Measurements from ENCODE around the gene ATXN1L.
A peak's percentile ranks its signal among the peaks of the same experiment; 100 is the strongest.
"Not testable (repeated sequence)": the region's sequence is repeated elsewhere in the genome, so short reads cannot be mapped to it uniquely, and the experiment has no call there.

ATXN1L gene, protein sequence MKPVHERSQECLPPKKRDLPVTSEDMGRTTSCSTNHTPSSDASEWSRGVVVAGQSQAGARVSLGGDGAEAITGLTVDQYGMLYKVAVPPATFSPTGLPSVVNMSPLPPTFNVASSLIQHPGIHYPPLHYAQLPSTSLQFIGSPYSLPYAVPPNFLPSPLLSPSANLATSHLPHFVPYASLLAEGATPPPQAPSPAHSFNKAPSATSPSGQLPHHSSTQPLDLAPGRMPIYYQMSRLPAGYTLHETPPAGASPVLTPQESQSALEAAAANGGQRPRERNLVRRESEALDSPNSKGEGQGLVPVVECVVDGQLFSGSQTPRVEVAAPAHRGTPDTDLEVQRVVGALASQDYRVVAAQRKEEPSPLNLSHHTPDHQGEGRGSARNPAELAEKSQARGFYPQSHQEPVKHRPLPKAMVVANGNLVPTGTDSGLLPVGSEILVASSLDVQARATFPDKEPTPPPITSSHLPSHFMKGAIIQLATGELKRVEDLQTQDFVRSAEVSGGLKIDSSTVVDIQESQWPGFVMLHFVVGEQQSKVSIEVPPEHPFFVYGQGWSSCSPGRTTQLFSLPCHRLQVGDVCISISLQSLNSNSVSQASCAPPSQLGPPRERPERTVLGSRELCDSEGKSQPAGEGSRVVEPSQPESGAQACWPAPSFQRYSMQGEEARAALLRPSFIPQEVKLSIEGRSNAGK
- 103 reads per million, percentile 83 among the genes with 10 or more reads in this experiment for total RNA-seq

DNA sequence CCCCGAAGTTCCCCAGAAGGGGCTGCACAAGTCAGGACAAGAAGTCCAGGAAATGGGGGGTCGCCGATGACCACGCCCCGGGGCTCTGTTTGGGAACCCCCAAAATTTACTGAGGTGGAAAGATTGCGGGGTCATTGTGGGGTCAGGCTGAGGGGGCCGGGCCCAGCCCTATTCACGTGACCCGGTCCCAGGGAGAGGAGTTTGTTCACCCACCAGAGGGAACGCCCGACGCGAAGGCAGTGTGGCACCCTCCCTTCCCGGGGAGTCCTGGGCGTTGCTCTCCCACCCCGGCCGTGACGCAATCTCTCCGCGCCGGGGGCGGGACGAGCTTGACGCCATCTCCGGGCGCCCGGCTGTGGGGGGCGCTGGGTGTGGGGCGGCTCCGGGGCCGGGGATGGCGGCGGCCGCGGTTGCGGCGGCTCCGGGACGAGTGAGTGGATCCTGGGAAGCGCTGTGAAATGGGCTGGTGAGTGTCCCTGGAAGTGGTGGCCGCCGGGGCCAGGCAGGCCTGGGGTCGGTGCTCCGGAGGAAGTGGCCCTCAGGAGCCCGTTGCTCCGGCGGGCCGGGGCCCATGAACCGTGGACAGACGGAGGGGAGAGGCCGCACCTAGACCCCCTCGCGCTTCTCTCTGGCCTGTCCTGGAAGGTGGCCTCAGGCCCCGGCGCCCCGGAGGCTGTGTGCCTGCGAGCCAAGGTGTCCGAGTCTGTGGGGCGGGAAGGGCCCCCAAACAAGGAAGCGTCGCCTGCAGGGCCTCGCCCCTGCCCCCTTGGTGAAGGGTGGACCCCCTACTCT is at the start of gene ATXN1L:
Gene ATXN1L (plus strand): TSS at position 338 of the 792 bp plus-strand sequence. CDS start 3,765 bp downstream, outside the sequence.
- DNase-seq: peak; percentile 89

DNA sequence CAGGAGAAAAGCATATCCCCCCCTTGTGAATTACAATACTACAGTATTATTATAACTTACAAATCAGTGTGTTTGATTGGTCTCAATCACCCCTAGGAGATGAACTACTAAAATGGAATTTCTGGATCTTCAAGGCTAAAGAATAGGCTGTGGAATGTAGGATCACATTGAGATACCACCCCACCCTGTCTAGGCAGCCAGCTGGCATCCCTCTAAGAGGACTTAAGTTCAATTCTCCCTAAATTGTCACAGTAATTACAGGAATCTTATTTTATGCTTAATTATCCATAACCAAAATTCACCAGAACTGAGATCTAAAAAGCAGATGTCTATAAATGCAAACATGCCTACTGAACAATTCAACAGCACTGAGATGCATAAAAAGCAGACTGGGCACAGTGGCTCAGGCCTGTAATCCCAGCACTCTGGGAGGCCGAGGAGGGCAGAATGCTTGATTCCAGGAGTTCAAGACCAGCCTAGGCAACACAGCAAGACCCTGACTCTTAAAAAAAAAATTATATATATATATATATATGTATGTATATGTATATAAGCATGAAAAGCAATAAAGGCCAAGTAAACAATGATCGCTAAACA is 49.2 kb upstream of the ATXN1L start:
- no peak for DNase-seq

DNA sequence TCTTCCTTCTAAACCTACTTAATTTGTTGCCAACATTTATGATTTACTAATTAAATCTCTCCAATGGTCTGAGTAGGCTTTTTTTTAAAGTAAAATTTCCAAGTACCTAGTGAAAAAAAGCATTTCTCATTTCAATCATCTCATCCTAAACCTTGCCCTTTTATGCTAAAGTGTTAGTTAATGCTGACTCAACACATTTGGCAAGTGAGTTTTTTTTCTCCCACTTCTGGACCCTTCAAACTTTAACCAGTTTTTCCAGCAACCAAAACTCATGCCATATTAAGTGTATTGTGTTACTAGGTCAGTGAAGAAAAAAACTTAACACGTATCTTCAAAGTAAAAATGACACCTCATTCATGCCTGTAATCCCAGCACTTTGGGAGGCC is 42.5 kb upstream of the ATXN1L start:
- no peak for DNase-seq

DNA sequence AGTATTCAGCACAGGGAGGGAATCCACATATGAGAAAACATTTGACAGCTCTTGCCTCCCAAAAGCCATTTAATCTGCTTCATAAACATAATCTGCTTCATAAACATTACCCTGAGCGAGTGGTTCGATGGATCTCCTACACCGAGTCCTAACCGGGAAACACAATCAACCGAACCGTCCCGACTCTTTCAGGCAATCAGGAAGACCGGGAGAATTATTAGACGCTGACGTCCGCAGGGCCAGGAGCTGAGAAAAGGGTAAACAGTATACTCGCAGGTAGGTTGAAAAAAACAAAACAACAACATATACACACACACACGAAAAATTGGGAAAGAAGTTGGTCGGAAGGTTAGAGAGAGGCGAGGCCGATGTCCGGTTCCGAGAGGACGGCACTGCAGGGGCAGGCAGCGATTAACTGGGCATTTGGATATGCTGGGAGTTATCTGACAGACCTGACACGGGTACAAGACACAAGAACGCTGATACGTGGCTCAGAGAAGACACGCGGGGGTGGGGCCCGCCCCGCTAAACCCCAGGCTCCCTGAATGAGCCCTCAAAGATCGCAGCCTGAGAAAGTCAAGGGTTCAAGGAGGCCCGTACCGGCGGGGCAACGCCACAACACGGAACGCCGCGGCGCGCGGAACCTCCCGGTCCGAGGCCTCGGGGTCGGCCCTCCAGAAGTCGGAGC is 37.7 kb upstream of the ATXN1L start:
- DNase-seq: no peak

- peak; percentile 93 for DNase-seq
These were observed 37.0 kb upstream of the ATXN1L start, which contains the start of gene AP1G1 for GRCh38 chr16:71808593-71809459. AP1G1 (minus strand) TSS chr16:71808834; CDS start chr16:71789479, 19,355 bp downstream.

- not testable (repeated sequence) for DNase-seq
These were observed 35.6 kb upstream of the ATXN1L start for GRCh38 chr16:71810155-71810530.

GRCh38 chr16:71811261-71811803 is 34.4 kb upstream of the ATXN1L start:
- DNase-seq: no peak

GRCh38 chr16:71817155-71817500 is 28.6 kb upstream of the ATXN1L start:
- not testable (repeated sequence) for DNase-seq

- DNase-seq: no peak
These were observed 19.2 kb upstream of the ATXN1L start for GRCh38 chr16:71826533-71827017.

GRCh38 chr16:71830359-71830758 is 15.4 kb upstream of the ATXN1L start:
- no peak for DNase-seq

GRCh38 chr16:71831698-71832097 is 14.1 kb upstream of the ATXN1L start:
- DNase-seq: not testable (repeated sequence)

GRCh38 chr16:71832112-71832511 is 13.7 kb upstream of the ATXN1L start:
- DNase-seq: not testable (repeated sequence)

- DNase-seq: no peak
These were observed 11.5 kb upstream of the ATXN1L start for GRCh38 chr16:71834291-71834690.

DNA sequence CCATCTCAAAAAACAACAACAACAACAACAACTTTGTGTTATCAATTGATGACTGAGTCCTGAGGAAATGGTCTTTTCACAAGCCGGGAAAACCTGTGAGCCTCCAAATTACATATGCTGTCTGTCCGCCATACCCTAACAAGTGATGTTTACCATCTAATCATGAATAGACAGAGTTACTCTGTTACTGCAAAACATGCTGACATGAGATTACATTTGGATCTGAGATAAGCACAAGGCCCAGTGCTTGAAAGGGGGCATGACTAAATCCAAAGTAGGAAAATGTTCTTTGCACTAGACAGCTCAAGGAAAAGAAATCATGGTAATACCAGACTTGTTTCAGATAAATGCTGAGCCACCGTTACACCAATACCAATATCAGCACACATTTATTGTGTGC is 8.6 kb upstream of the ATXN1L start:
- DNase-seq: no peak

- no peak for DNase-seq
These were observed 5.7 kb upstream of the ATXN1L start for GRCh38 chr16:71840052-71840451.

GRCh38 chr16:71843572-71843971 is 2.2 kb upstream of the ATXN1L start:
- no peak for DNase-seq

- DNase-seq: no peak
These were observed 655 bp downstream of the ATXN1L start for GRCh38 chr16:71846431-71846830.

GRCh38 chr16:71847096-71847495 is 1.3 kb downstream of the ATXN1L start:
- DNase-seq: no peak

DNA sequence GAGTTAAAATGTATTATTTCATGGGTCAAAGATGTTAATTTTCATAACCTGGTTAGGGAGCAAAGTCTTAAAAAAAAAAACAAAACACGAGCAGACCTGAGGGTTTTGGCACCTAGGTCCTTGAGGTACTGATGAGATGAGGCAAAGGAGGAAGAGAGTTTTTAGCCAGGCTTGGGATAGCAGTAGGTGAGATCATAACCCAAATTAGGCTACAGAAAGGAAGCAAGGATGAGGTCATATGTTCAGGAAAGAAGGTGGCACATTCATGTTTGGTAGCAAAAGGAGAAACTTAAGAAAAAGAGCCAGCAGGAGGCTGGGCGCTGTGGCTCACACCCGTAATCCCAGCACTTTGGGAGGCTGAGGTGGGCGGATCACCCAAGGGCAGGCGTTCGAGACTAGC is 2.8 kb downstream of the ATXN1L start:
- no peak for DNase-seq

- DNase-seq: no peak
These were observed 6.0 kb downstream of the ATXN1L start for GRCh38 chr16:71851746-71852145.

DNA sequence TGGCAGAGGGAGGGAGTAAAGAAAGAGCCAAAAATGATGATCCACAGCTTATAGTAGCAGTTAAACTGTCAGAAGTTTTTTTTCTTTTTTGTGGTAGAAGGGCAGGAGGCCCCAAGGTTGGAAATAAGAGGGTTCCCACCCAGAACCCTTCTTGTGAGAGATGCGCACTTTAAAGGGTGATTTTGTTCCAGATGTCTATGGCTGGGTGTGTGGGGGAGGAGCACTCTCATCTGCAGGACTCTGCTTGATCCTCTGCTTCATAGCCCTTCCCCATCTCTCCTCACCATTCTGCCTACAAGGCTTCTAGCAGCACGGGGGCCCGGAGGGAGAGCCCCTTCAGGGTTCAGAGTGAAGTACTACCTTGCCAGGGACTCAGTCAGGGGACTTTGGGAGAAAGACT is 6.4 kb downstream of the ATXN1L start:
- no peak for DNase-seq

Measured in effector CD4-positive, alpha-beta T cell (primary cell).